Glutamatergic neuron (in vitro differentiated cells): ENCODE results near the gene ZNF747. TPM values are rescaled to one million over a fixed set of nuclear protein-coding genes. Genes with fewer than 3 reads are reported as not detected.

Experiments
- DNase-seq: peaks from one replicate; pipeline ENCODE4 v3.0.0; 2022
- H3K27ac Mint-ChIP-seq: one replicate; pipeline ENCODE4 v1.8.0; 2020; ENCODE audit warnings: mild to moderate bottlenecking, mixed read lengths, inconsistent platforms; ENCODE audit not compliant: unreplicated experiment
- H3K27me3 Mint-ChIP-seq: one replicate; pipeline ENCODE4 v1.8.0; 2020; ENCODE audit warnings: mild to moderate bottlenecking, moderate library complexity, mixed read lengths, inconsistent platforms; ENCODE audit not compliant: unreplicated experiment
- H3K36me3 Mint-ChIP-seq: one replicate; pipeline ENCODE4 v1.8.0; 2020; ENCODE audit warnings: mild to moderate bottlenecking, mixed read lengths, inconsistent platforms; ENCODE audit not compliant: unreplicated experiment
- H3K4me1 Mint-ChIP-seq: one replicate; pipeline ENCODE4 v1.8.0; 2020; ENCODE audit warnings: mild to moderate bottlenecking, low read depth, mixed read lengths, inconsistent platforms; ENCODE audit not compliant: unreplicated experiment
- H3K4me3 Mint-ChIP-seq: one replicate; pipeline ENCODE4 v1.8.0; 2020; ENCODE audit warnings: mild to moderate bottlenecking, mixed read lengths, inconsistent platforms; ENCODE audit not compliant: unreplicated experiment
- H3K9me3 Mint-ChIP-seq: one replicate; pipeline ENCODE4 v1.8.0; 2020; ENCODE audit warnings: mild to moderate bottlenecking, moderate library complexity, mixed read lengths, inconsistent platforms; ENCODE audit not compliant: unreplicated experiment
- CTCF ChIP-seq: fragments of 200-600 bp; sonication (generic); IDR thresholded peaks from one replicate; pipeline ENCODE4 v1.5.0; 2021; ENCODE audit not compliant: partially characterized antibody, unreplicated experiment
- total RNA-seq: library from RNA; stranded (reverse); fragmentation: NEBNext Ultra II Directional; extraction: Animal tissue kit (Norgen Biotek cat#: 25700); gene quantifications from one replicate; pipeline ENCODE4 v1.2.1, GENCODE V29; 2021; ENCODE audit not compliant: unreplicated experiment

ZNF747 gene
- total RNA-seq, 1 donor from 2014 or later: 15.1 TPM

- Mint-ChIP-seq H3K27ac (no peak overlapping the region), H3K36me3 (no peaks in the 10 kb centered on the region), H3K27me3 (peaks cover 15% of the 10 kb centered on the region), H3K9me3 (peaks cover 20% of the 10 kb centered on the region), H3K4me1 (peaks cover 33% of the 10 kb centered on the region), H3K4me3 (no peak overlapping the region)
- DNase-seq: no peak
- no peak for TF ChIP-seq CTCF
These were observed 27.4 kb upstream of the ZNF747 start for GRCh38 chr16:30562021-30562420.

DNA sequence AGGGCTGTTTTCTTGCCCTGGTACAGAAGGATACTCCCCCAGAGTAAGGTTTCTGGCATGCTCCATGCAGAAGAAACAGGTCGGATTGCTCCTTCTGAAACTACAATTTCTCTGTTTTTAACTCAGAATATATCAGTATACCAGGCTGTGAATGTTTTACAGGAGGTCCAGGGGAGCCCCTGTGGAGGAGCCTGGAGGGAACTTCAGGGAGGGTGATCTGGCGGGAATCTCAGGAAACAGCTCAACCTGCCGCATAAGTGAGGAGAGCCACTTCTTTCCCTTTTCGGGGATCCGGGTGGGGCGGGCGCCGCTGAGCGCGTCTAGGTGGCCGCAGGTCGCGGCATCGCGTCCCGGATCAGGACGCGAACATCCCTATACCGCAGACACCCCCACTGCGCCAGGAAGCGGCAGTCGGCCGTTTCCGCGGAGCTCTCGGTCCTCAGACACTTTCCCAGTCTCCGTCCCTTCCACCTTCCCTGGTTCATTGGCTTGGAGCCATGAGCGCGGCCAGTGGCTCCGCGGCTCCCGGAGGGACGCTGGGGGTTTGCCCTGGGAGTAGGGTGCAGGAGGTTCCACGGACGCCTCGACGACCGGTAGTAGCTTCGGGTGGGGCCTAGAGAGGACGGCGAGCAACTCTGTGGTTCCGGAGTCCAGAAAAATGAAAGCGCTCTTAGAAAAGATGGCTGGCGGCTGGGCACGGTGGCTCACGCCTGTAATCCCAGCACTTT lies 26.6 kb upstream of the ZNF747 start:
- Mint-ChIP-seq H3K4me3 (peak overlapping the region; percentile 4), H3K36me3 (no peaks in the 10 kb centered on the region), H3K27me3 (peaks cover 17% of the 10 kb centered on the region), H3K27ac (no peak overlapping the region), H3K4me1 (peaks cover 30% of the 10 kb centered on the region), H3K9me3 (peaks cover 17% of the 10 kb centered on the region)
- DNase-seq: no peak
- no peak for TF ChIP-seq CTCF

DNA sequence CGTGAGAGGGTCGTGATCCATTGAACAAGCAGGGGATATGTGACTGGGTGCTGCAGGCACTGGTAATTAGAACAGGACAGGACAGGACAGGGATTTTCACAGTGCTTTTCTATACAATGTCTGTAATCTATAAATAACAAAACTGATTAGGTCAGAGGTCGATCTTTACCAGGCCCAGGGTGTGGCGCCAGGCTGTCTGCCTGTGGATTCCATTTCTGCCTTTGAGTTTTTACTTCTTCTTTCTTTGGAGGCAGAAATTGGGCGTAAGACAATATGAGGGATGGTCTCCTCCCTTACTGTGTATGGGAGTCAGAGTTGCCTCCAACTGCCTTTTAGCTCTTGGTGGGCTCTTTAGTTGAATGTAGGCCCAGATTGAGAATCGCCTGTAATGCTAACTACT lies 25.0 kb upstream of the ZNF747 start:
- Mint-ChIP-seq H3K27ac (peak overlapping the region; percentile 99), H3K4me1 (peaks cover 23% of the 10 kb centered on the region), H3K4me3 (peak overlapping the region; percentile 85), H3K9me3 (peaks cover 12% of the 10 kb centered on the region), H3K36me3 (no peaks in the 10 kb centered on the region), H3K27me3 (peaks cover 12% of the 10 kb centered on the region)
- DNase-seq: no peak
- TF ChIP-seq CTCF: no peak

- Mint-ChIP-seq H3K27me3 (peaks cover 12% of the 10 kb centered on the region), H3K4me1 (peaks cover 25% of the 10 kb centered on the region), H3K36me3 (peaks cover 6% of the 10 kb centered on the region), H3K27ac (peak overlapping the region; percentile 99), H3K9me3 (peaks cover 12% of the 10 kb centered on the region), H3K4me3 (peak overlapping the region; percentile 85)
- TF ChIP-seq CTCF: no peak
- DNase-seq: no peak
These were observed 24.2 kb upstream of the ZNF747 start for GRCh38 chr16:30558789-30559377.
